ENCODE results near the gene PIN4. TPM values are rescaled to one million over a fixed set of nuclear protein-coding genes. Genes with fewer than 3 reads are reported as not detected.
A peak's percentile ranks its signal among the peaks of the same experiment; 100 is the strongest.
"Not testable (repeated sequence)": the region's sequence is repeated elsewhere in the genome, so short reads cannot be mapped to it uniquely, and the experiment has no call there.

PIN4 gene
- 7.2 TPM for total RNA-seq

- peak; percentile 97 for DNase-seq
These were observed at the start of gene PIN4 for GRCh38 chrX:72181178-72182125. TSS of gene PIN4 (plus strand) at chrX:72181757. CDS start at chrX:72181786, 29 bp downstream.

DNA sequence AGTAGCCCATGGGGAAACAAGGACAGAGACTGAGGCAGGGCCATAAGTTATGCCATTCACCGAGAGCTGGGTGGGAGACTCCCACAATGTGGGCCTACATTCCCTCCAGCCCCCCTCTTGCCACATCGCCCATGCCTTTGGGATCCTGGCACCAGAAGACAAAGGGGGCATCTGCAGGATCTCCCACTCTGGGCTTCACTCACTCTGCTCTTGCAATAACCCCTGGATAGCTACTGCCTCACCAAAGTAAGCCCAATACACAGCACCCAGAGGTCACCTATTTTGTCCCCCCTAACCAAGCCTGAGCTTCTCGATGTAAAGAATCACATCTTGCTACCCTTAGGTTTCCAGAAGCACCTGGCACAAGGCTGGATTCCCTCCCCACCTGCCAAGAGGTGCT lies 49.1 kb upstream of the PIN4 start:
- DNase-seq, result no peak

DNA sequence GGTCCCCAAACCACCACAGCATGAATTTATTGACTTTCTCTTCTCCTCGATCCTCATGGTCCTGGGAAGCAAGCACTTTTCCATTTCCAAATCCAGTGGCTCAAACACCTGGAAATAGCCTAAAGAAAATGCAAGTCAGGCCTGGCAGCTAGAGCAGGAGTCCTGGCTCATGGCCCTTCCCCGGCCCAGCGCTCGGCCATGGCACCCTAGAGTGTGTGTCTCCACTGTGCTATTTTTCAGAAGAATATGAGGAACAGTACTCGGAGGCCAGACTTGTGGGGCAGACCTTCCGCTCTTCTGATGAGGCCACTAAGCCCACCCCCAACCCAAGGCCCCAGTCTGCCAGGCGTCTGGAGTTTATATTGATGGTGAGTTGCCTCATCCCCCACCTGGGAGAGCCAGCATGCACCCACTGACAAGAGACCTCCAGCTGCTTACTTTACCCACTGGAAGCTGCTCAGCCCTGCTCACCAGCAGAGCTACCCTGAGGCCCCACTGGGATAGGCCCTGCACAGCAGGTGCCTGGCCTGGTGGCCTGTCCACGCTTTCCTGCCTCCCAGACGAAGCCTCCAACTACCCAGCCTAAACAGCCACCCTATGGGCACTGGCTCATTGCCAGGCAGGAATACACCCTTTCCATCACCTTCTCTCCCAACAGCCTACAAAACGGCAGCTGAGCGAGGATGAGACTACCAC lies 47.6 kb upstream of the PIN4 start:
- no peak for DNase-seq

GRCh38 chrX:72137846-72138495 lies 43.6 kb upstream of the PIN4 start:
- no peak for DNase-seq

DNA sequence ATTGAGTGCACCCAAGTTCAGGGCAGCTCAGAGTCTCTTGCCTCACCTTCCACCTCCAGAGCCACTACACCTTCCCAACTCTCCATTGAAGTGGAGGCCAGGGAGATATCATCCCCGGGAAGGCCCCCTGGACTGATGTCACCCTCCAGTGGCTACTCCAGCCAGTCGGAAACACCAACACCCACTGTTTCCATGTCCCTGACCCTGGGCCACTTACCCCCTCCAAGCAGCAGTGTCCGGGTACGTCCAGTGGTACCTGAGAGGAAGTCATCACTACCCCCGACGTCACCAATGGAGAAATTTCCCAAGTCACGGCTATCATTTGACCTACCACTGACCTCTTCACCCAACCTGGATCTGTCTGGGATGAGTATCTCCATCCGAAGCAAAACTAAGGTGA lies 42.0 kb upstream of the PIN4 start:
- no peak for DNase-seq

- DNase-seq, result no peak
These were observed 40.1 kb upstream of the PIN4 start for GRCh38 chrX:72141372-72142004.

DNA sequence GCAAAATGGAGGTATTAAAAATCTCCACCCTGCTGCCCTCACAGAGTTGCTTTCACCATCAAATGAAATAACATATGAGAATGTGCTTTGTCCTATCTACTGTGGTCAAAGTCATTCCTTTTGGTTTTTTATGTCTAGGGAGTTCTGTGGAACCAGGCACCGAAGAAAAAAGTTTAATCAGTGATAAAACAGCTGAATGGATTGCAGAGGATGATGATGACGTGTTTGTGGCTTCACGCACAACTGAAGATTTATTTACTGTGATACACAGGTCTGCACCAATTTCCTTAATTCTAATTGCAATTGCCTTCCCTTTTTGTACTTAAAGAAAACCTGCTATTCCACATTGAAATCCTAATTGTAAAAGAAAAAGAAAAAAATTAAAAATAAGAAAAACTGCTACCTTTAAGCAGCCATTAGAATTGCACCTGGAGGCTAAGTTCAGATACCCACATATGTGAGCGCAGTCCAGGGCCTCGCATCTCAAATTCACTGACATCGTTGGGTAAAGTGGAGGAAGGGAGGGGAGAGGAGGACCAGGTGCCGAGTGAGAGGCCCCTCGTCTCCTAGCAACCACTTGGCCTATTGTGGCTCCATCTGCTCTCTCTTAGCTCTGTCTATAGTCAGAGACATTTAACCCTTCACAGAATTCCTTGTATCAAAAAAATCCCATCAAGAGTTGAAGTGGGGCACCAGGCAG lies 39.3 kb upstream of the PIN4 start:
- peak; percentile 91 for DNase-seq

DNA sequence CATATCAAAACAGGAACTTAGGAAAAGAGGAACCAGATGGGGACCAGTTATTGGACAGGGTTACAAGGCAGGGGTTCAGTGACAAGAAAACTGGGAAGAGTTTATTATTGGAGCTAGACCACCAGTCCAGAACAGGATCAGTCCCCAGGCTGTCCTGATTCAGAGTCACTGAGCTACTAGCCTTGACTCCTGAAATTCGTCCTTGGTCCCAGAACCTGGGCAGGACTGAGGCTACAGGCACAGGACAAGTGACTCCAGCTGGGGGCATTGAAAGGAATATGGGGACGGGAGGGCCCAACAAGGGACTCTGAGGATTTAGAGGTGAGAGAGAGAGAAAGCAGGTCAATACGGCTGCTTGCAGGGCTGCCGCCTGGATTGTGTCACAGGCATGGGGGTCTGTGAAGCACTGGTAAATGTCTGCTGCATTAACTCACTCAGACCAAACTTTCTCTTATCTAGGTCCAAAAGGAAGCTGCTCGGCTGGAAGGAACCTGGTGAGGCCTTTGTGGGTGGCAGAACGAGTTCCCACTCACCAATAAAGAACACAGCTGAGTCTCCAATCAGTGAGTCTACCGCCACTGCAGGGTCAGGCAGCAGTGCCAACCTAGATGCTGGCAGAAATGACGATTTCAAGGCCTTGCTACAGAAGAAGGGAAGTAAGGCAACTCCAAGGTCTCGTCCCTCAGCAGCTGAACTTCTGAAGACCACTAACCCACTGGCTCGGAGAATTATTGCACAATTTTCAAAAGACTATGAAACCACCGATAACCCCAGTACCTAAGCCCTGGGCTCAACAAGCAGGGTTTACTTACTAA lies 38.6 kb upstream of the PIN4 start:
- DNase-seq, result no peak

GRCh38 chrX:72143609-72143907 lies 38.0 kb upstream of the PIN4 start:
- no peak for DNase-seq

DNA sequence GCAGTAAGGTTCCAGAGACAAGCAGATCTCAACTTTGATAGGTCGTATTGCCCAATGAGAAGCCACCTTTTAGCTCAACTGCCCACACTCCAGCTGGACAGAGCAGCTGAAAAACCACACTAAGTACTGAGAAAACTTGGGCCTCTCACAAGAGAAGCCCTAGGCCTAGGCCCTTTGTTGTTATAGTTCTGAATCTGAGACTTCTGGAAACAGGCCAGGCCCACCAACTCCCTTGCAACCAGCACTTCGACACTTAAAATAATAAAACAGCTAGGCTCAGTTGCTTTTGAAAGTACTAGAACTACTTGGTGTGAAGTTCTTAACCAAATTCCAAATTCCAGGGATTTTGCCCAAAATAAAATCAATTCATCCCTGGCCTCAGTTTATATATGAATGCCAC lies 36.4 kb upstream of the PIN4 start:
- DNase-seq, result no peak

DNA sequence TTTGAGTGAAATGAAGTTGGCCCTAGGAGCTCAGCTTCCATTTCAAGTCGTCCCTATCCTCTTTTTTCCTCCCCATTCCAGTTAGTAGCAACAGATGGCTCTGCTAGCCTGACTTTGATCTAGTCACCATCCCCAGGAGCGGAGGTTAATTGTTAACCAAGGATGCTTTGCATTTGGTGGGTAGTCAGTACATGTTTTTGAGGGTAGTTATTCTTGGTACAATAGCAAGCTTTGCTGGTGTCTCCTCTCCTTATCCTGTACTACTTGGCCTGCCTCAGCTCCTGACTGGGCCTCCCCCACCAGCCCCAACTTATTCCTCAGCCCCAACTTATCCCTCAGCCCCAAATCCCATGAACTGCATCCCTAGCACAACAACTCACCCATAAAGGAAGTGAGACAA lies 35.0 kb upstream of the PIN4 start:
- no peak for DNase-seq

- DNase-seq, result no peak
These were observed 22.8 kb upstream of the PIN4 start for GRCh38 chrX:72158773-72159172.

GRCh38 chrX:72159769-72160168 lies 21.8 kb upstream of the PIN4 start:
- no peak for DNase-seq

DNA sequence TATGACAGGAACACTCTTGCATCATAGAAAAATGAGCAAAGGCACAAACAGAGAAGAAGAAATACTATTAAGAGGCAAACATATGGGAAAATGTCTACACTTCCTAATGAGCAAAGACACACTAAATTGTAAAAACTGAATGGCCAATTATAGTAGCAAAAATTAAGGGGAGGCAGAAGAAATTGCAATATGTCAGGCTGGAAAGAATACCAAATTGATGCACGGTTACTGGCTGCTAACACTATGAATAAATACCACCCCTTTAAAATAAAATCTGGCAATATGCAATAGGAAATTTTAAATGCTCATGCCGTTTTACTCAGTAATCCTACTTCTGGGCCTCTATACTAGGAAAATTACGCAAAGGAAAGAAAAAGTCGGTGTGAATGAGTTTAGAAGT lies 16.0 kb upstream of the PIN4 start:
- no peak for DNase-seq

- no peak for DNase-seq
These were observed 12.4 kb upstream of the PIN4 start for GRCh38 chrX:72169008-72169728.

DNA sequence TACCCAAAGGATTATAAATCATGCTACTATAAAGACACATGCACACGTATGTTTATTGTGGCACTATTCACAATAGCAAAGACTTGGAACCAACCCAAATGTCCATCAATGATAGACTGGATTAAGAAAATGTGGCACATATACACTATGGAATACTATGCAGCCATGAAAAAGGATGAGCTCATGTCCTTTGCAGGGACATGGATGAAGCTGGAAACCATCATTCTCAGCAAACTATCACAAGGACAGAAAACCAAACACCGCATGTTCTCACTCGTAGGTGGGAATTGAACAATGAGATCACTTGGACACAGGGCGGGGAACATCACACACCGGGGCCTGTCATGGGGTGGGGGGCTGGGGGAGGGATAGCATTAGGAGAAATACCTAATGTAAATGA lies 5.3 kb upstream of the PIN4 start:
- DNase-seq, result not testable (repeated sequence)

DNA sequence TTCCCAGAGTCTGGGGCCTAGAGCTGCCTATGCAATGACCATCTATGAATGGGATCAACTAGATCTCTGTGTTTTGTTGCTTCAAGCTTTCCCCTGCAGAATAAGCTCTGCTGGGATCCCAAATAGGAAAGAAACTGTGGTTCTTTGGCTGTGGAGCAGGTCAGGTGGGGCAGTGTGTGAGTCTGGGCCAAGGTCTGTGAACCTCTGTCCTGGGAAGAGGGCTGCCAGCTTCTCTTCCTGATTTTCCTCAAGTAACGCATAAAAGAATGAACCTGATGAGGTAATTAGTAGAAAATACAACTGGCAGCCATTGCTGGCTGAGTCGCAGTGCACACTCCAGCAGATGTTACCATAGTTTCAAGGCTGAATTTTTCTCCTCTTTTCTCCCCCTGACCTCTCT lies 4.6 kb upstream of the PIN4 start:
- peak; percentile 50 for DNase-seq

DNA sequence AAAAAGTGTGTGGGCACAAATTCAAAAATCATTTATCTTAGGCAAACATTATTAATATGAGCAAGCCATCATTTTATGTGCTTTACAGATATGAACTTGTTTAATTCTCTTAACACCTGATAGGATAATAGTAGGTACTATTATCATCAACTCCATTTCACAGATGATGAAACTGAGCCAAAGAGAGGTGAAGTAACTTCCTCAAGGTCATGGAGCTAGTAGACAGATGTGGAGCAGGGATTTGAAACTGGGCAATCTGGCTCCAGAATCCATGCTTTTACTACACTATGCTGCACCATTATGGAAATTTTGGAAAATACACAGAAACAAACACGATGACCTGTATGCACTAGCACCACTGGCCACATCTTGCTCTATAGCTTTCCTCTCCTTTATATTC lies 1.0 kb upstream of the PIN4 start:
- peak; percentile 4 for DNase-seq

DNA sequence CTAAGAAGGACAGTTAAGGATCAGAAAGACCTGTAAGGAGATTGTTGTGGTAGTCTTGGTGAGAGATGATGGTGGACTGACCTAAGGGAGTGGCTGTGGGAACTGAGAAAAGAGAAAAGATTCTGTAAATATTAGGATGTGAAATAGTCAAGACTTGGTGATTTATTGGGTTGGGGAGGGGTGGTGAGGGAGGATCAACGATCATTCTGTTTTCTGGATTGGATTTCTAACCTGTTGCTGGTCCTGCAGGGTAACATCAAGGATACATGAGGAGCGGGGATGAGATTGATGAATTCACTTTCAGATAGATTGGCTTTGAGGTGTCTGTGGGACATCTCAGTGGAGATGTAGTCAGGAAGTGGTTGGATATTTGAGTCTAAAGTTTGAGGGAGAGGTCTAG lies 1.4 kb downstream of the PIN4 start:
- DNase-seq, result no peak

GRCh38 chrX:72201836-72202536 lies 20.4 kb downstream of the PIN4 start:
- DNase-seq, result no peak

Measured in tongue (tissue), 2 donors.